Activated naive CD8-positive, alpha-beta T cell treated with anti-CD3 and anti-CD28 coated beads, Interleukin-2, amount 10 ng/mL, durations not matched to agents 7 days and 5 days (primary cell): ENCODE data around the gene STOML1. TPM values are rescaled to one million over a fixed set of nuclear protein-coding genes. Genes with fewer than 3 reads are reported as not detected.

ENCODE experiments used
- ATAC-seq: fragments of 150-1000 bp; cut with Tn5 transposase; one replicate; pipeline ENCODE4 v1.10.0; 2021; ENCODE audit warnings: low read depth, moderate library complexity
- POLR2A ChIA-PET: fragments of 350-600 bp; sonication (Branson Sonifier 250); formaldehyde crosslinking; loops from one replicate; lab custom pipeline; 2021; ENCODE audit warnings: antibody characterized with exemption; lab: Charles Lee
- DNase-seq: peaks from one replicate; pipeline ENCODE4 v3.0.0; 2021
- H3K27ac Mint-ChIP-seq: one replicate; pipeline ENCODE4 v1.8.0; 2022; ENCODE audit warnings: mild to moderate bottlenecking, mixed read lengths
- H3K27me3 Mint-ChIP-seq: one replicate; pipeline ENCODE4 v1.8.0; 2022; ENCODE audit warnings: mild to moderate bottlenecking, moderate library complexity, mixed read lengths
- H3K36me3 Mint-ChIP-seq: one replicate; pipeline ENCODE4 v1.8.0; 2021; ENCODE audit warnings: mild to moderate bottlenecking, mixed read lengths
- H3K4me1 Mint-ChIP-seq: one replicate; pipeline ENCODE4 v1.8.0; 2021; ENCODE audit warnings: mixed read lengths
- H3K4me3 Mint-ChIP-seq: one replicate; pipeline ENCODE4 v1.8.0; 2022; ENCODE audit warnings: mild to moderate bottlenecking, moderate library complexity, mixed read lengths
- H3K9me3 Mint-ChIP-seq: one replicate; pipeline ENCODE4 v1.8.0; 2021; ENCODE audit warnings: mixed read lengths
- total RNA-seq, 2 experiments: library from RNA; stranded (reverse); gene quantifications; one replicate each; pipeline ENCODE4 v1.2.3, GENCODE V29; 2021

Gene STOML1
- total RNA-seq, 2 experiments from 2014 or later = 9.4 to 9.5 TPM

DNA sequence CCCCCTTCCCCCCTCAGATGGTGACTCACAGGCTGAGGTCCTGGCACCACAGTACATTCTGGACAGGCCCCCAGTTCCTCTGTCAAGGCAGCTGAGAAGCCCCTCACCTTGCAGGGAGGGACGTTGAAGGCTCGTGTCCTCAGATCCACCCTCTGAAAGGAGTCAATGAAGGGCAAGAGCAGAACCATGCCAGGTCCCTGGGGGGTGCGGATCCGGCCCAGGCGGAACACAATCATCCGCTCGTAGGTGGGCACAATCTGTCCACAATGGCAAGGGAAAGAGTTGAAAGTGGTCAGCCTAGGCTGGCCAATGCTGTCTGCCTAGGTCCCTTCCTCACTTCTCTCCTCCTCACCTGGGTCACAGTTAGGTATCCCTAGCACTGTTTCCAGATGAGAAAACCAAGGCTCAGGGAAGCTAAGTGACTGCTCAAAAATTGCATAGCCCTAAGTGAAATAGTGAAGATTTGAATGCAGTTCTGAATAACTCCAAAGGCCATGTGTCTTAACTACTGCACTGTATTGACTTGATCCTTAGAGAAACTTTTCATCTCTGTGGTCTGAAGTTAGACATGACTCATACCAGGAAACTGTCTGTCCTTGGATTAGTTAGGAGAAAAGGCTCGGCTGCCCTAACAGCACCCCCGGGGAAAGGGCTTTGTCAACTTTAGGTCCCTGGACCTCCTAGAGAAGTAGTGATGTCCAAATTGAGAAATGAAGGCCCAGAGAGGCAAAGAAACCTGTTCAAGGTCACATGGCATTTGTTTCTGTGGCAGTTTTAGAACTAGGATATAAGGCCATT is 2.9 kb downstream of the STOML1 start:
- H3K4me3 Mint-ChIP-seq = no peak overlapping the region
- ATAC-seq (no peak), DNase-seq (no peak)
- H3K27me3 Mint-ChIP-seq = no peaks in the 10 kb centered on the region
- H3K9me3 Mint-ChIP-seq = no peaks in the 10 kb centered on the region
- H3K27ac Mint-ChIP-seq = no peak overlapping the region
- POLR2A ChIA-PET = no interaction called here
- peaks cover 5% of the 10 kb centered on the region for H3K36me3 Mint-ChIP-seq
- peaks cover 41% of the 10 kb centered on the region for H3K4me1 Mint-ChIP-seq

DNA sequence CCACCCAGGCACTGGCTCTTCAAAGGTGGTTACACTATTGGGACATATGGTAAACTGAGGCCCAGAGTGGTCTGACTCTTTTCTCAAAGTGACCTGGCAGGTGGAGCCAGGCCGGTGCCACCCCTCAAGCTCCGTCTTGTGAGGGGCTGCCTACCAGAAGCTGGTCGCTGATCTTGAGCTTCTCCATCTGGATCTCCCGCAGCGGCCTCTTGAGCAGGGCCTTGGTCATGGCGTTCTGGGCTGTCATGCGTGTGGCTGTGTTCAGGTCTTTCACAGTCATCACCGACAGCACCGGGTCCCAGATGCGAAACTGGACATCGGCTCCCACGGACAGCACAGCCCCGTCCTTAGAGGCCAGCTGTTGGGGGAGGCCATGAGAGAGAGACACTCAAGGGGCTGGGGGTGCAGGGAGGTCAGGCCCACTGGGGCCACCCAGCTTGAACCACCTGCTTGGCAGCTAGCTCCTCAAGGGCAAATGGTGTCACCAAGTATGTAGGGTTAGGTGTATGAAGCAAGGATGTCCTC is 3.6 kb downstream of the STOML1 start:
- Mint-ChIP-seq H3K4me3 (no peak overlapping the region), H3K9me3 (no peaks in the 10 kb centered on the region), H3K27me3 (no peaks in the 10 kb centered on the region), H3K27ac (no peak overlapping the region), H3K36me3 (peaks cover 9% of the 10 kb centered on the region), H3K4me1 (peaks cover 37% of the 10 kb centered on the region)
- POLR2A ChIA-PET = no interaction called here
- DNase-seq (no peak), ATAC-seq (no peak)

DNA sequence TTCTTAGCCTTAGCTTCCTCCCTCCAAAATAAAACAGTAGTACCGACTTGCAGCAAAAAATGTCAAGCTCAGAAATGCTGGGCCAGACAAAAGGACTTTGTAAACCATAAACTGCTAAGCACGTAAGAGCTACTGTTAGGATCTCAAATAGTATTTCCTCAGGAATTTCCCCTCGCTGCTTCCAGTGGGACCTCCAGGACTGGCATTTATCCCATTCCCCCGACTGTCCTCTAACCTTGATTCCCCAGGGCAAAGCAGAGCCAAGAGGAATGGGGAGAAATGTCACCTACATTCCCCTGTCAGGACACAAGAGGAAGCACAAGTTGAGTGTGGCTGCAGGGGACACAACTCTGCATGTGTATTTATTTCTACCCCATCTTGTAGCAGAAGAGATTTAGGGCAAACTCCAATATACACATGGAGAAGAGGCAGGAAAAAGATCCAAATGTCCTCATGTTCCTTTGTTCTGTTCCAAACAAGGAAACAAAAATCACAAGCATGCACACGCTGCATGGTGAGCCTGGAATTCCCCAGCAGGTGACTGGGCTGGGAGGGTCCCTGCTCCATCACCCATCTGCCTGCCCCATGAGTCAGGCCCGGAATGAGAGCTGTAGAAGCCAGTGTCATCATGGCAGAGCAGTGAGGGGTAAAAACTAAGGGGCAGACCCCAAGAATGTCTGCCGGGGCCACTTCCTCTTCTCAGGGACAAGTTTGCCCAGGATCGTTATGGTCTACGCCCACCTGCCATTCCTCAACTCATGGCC is 4.2 kb downstream of the STOML1 start:
- no peak for DNase-seq
- Mint-ChIP-seq H3K27me3 (no peaks in the 10 kb centered on the region), H3K27ac (peak overlapping the region; percentile 60), H3K36me3 (peaks cover 9% of the 10 kb centered on the region), H3K4me1 (peaks cover 38% of the 10 kb centered on the region), H3K9me3 (no peaks in the 10 kb centered on the region), H3K4me3 (no peak overlapping the region)
- ATAC-seq = no peak
- POLR2A ChIA-PET = interaction anchor here (1.1 kb wide), 1 partner anchor 16 kb away, joined by 4 read pairs; no protein-coding TSS in a partner anchor

DNA sequence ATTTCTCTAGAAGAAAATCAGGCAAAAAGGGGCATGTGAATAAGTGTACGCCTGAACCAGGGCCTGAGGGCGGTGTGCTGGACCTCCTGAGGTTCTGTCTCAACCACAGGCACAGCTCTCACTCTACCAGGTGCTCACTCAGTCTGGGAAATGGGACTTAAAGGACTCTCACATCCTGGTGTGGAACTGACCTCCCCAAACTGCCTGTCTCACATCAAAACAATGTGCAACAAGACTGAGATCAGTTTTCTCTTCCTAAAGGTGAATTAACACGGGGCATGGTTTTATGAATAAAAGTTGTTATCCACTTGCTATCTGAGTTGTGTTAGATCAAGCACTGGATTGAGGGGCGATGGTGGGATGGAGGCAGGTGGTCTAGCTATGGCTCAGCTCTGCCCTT is 4.8 kb downstream of the STOML1 start:
- ATAC-seq (no peak), DNase-seq (no peak)
- peaks cover 39% of the 10 kb centered on the region for H3K4me1 Mint-ChIP-seq
- no peak overlapping the region for H3K4me3 Mint-ChIP-seq
- peaks cover 9% of the 10 kb centered on the region for H3K36me3 Mint-ChIP-seq
- H3K9me3 Mint-ChIP-seq = no peaks in the 10 kb centered on the region
- H3K27me3 Mint-ChIP-seq = no peaks in the 10 kb centered on the region
- peak overlapping the region; percentile 60 for H3K27ac Mint-ChIP-seq
- POLR2A ChIA-PET = interaction anchor here (1.1 kb wide), 1 partner anchor 16 kb away, joined by 4 read pairs; no protein-coding TSS in a partner anchor

DNA sequence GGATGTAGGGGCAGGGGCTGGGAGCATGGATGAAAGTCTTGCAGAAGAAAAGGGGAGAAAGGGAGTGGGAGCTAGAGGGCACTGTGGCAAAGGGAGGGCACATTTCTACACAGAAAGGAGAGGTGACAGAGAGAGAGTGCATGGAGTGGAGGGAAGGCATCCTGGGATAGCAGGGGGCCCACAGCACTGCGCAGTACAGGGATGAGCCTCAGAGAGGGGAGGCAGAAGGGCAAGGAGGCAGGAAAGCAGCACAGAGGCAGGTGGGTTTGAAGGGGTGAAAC is 5.4 kb downstream of the STOML1 start:
- H3K4me3 Mint-ChIP-seq = no peak overlapping the region
- POLR2A ChIA-PET = interaction anchor here (1.0 to 1.1 kb wide), 2 partner anchors 9 to 15 kb away, joined by 3 to 4 read pairs; no protein-coding TSS in a partner anchor
- peaks cover 9% of the 10 kb centered on the region for H3K36me3 Mint-ChIP-seq
- ATAC-seq = no peak
- H3K27ac Mint-ChIP-seq = peak overlapping the region; percentile 52
- no peaks in the 10 kb centered on the region for H3K27me3 Mint-ChIP-seq
- no peak for DNase-seq
- H3K4me1 Mint-ChIP-seq = peaks cover 44% of the 10 kb centered on the region
- no peaks in the 10 kb centered on the region for H3K9me3 Mint-ChIP-seq

DNA sequence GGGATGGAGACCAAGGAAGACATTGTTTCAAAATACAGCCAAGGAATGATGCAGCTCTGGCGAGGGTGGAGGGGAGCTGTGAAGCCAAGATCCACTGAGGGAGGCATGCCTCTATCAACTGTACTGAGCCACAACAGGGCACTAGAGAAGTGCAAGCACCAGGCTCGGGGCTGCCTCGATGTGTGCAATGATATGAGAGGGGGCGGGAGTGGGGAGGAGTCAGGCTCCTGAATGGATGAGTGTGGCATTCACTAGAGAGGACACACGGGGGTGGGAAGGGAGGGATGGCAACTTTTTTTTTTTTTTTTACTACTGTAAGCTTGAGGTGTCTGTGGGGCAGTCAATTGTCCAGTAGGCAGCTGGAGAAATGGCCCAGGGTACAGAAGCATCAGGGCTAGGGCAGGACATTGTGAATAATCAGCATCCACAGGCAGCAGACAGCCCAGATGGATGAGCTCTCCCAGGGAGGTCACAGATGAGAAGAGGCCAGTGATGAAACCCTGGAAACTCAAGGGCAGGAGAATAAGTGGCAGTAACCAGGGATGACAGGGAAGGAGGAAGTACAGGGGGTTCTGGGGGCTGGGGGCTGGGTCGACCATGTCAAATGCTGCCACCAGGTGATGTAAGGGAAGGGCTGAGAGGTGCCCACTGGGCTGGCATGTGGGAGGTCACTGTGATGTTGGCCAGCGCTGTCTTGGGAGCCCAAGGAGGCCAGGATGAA is 5.9 kb downstream of the STOML1 start:
- no peak for ATAC-seq
- no peak for DNase-seq
- Mint-ChIP-seq H3K4me3 (no peak overlapping the region), H3K36me3 (peaks cover 9% of the 10 kb centered on the region), H3K27me3 (no peaks in the 10 kb centered on the region), H3K27ac (peak overlapping the region; percentile 62), H3K9me3 (no peaks in the 10 kb centered on the region), H3K4me1 (peaks cover 46% of the 10 kb centered on the region)
- POLR2A ChIA-PET = interaction anchor here (1.0 to 1.8 kb wide), 4 partner anchors 8 to 15 kb away, joined by 3 to 8 read pairs (median 4); partner anchors contain the start of gene PML

DNA sequence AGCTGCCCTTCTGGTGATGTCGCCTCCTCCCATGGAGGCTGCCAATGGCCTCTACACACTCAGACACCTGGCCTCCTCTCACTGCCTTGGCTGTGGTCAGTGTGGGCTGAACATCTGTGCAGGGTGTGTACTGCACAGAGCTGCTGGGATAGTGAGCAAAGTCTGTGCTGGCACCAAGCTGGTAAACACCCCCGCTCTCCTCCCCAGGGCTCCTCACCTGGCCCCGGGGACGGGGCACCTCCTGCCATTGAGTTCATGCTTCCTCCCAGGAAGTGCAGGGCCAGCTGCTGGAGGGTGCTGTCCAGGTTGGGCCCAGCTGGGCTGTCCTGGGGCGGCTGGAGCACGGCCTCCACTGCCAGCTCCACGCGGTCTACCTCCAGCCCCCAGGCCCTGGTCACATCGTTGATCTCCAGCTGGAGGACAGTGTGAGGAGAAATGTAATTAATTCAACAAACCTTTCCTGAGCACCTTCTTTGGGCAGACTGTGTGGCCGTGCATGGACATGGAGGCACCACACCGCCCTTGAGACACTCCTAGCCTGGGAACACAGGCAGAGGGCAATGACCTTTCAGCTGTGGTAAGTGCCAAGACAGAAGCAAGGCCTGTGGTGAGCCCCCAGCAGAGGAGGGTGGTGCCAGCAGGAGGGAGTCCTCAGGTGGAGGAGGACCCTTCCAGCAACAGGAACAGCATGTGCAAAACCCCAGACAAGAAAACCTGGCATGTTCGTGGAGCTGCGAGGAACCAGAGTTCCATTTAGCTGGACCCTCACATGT is 6.8 kb downstream of the STOML1 start:
- ATAC-seq (peak; percentile 51), DNase-seq (no peak)
- Mint-ChIP-seq H3K36me3 (peaks cover 9% of the 10 kb centered on the region), H3K4me1 (peaks cover 52% of the 10 kb centered on the region), H3K27ac (peak overlapping the region; percentile 81), H3K27me3 (no peaks in the 10 kb centered on the region), H3K9me3 (no peaks in the 10 kb centered on the region), H3K4me3 (no peak overlapping the region)
- POLR2A ChIA-PET = interaction anchor here (0.6 to 1.8 kb wide), 3 partner anchors 9 to 35 kb away, joined by 5 to 8 read pairs (median 5); partner anchors contain the start of gene PML

DNA sequence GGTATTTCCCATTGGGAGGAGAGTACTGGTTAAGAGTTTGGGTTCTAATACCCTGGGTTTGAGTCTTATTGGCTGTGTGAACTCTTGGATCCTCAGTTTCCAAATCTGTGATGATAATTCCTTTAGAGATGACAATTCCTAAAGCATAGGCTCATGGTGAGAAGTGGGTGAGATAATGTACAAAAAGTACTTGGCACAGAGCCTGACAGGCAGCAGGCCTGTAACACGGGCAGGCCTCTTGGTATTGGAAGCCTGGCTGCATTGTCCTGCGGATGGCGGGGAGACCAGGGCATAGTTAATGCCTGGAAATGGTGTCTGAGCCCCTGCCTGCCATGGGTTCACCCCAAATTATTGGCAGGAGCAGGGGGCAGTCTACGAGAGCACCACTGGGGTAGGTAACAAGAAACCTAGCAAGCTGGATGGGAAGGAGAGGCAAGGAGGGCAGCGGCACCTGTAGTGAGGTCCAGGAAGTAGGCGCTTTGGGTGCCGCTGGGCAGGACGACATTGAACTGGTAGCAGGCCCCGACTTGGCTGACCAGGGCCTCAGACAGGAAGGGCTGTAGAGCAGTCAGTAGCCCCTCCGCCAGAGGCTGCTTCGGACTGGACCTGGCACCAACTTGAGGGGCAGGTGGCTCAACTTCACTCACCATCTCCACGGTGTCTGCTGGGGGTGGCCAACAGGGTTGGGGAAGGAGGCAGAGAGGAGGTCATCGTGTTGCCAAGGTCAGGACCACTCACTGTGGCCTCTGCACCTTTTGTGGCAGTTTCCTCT is 7.7 kb downstream of the STOML1 start:
- POLR2A ChIA-PET = interaction anchor here (1.8 to 3.2 kb wide), 2 partner anchors 10 to 11 kb away, joined by 8 to 34 read pairs; partner anchors contain the start of gene PML
- DNase-seq (no peak), ATAC-seq (no peak)
- H3K4me1 Mint-ChIP-seq = peaks cover 52% of the 10 kb centered on the region
- H3K36me3 Mint-ChIP-seq = peaks cover 9% of the 10 kb centered on the region
- peak overlapping the region; percentile 81 for H3K27ac Mint-ChIP-seq
- H3K9me3 Mint-ChIP-seq = no peaks in the 10 kb centered on the region
- H3K27me3 Mint-ChIP-seq = no peaks in the 10 kb centered on the region
- no peak overlapping the region for H3K4me3 Mint-ChIP-seq

DNA sequence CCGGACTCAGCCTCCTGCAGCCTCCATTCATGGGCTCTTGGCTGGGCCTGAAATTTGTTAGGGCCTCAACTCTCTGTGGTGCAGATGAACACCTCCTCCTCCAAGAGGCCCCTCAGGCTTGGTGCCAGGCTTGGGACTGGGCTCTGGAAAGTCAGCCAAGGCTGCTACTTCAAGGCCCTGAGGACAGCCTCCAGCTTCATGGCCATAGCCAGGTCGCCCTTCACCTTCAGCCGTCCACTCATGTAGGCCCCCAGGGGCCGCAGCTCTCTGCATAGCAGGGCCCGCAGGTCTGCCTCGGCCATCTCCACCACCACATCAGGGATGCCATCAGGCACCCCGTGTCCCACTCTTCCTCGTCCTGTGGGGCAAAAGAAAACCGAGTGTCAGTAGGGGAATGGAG is 8.3 kb downstream of the STOML1 start:
- H3K27ac Mint-ChIP-seq = peak overlapping the region; percentile 81
- ATAC-seq = no peak
- peaks cover 49% of the 10 kb centered on the region for H3K4me1 Mint-ChIP-seq
- peaks cover 7% of the 10 kb centered on the region for H3K36me3 Mint-ChIP-seq
- no peaks in the 10 kb centered on the region for H3K9me3 Mint-ChIP-seq
- no peak for DNase-seq
- no peak overlapping the region for H3K4me3 Mint-ChIP-seq
- POLR2A ChIA-PET = interaction anchor here (1.4 to 3.2 kb wide), 2 partner anchors 9 to 11 kb away, joined by 6 to 34 read pairs; partner anchors contain the start of gene PML
- no peaks in the 10 kb centered on the region for H3K27me3 Mint-ChIP-seq

DNA sequence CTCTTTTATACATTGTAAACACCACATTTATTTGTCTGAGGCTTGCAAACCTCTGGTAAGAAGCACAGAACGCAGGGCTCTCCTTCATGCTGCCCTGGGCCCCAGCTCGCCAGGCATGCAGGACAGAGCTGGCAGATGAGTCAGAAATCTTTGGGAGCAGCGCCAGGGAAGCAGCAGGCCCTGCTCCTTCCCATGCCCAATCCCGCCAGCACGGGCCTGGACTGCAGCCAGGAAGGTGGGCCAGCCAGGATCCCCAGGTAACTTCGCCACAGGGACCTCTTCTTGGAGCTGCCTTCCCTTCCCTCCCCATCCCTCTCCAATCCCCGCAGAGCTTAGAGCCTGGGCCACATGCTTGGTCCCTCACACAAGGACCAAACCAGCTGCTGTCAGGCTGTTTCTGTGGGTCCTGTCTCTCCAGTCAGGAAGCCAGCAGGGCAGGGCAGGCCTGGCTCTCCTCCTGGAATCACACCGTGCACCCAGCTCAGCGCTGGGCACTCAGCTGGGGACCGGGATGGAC is 8.8 kb downstream of the STOML1 start:
- ATAC-seq = no peak
- POLR2A ChIA-PET = interaction anchor here (1.0 to 3.2 kb wide), 3 partner anchors 8 to 12 kb away, joined by 3 to 34 read pairs (median 6); partner anchors contain the start of gene PML
- H3K9me3 Mint-ChIP-seq = no peaks in the 10 kb centered on the region

DNA sequence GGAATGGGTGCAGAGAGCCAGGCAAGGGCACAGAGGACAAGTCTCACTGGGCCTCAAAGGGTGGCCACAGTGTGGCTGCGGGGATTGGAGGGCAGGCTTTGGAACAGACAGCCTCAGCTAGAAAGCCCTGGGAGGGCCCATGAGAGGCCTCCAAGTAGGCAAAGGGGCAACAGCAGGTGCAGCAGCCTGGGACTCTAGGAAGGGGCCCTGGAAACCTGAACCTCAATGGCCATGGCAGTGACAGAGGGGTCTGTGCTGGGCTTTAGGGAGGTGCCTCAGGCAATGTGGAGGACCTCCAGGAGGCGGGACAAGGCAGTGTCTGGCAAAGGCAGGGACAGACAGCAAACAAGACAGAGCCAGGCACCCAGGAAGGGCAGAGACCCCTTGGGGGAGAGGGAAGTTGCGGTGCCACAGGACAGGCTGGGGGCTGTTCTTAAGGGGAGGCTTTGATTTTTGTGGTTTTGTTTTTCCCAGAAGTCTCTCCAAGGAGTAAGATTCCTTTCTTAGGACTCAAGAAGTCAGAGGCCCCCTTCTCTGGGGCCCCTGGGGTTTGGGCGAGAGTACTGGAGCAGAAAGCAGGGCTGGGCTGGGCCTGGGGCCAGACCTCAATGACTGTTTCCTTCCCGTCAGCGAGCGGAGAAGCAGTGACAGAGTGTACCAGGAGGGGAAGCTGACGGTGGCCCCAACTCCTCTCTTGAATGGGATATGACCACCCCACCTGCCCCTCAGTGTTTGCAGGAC is 9.7 kb downstream of the STOML1 start:
- DNase-seq = no peak
- peaks cover 7% of the 10 kb centered on the region for H3K36me3 Mint-ChIP-seq
- peaks cover 49% of the 10 kb centered on the region for H3K4me1 Mint-ChIP-seq
- peaks cover 3% of the 10 kb centered on the region for H3K27me3 Mint-ChIP-seq
- H3K27ac Mint-ChIP-seq = peak overlapping the region; percentile 94
- ATAC-seq = peak; percentile 70
- H3K9me3 Mint-ChIP-seq = no peaks in the 10 kb centered on the region
- H3K4me3 Mint-ChIP-seq = peak overlapping the region; percentile 63
- POLR2A ChIA-PET = interaction anchor here (0.8 to 3.2 kb wide), 4 partner anchors 8 to 13 kb away, joined by 3 to 34 read pairs (median 6); partner anchors contain the start of gene PML

More for the DNA sequence above, 8.8 kb downstream of the STOML1 start:
- Mint-ChIP-seq H3K4me1 (peaks cover 49% of the 10 kb centered on the region), H3K27me3 (no peaks in the 10 kb centered on the region), H3K36me3 (peaks cover 7% of the 10 kb centered on the region), H3K4me3 (no peak overlapping the region), H3K27ac (peak overlapping the region; percentile 94)
- no peak for DNase-seq
